ENCODE results near the gene RAP2A.

RAP2A gene

DNA sequence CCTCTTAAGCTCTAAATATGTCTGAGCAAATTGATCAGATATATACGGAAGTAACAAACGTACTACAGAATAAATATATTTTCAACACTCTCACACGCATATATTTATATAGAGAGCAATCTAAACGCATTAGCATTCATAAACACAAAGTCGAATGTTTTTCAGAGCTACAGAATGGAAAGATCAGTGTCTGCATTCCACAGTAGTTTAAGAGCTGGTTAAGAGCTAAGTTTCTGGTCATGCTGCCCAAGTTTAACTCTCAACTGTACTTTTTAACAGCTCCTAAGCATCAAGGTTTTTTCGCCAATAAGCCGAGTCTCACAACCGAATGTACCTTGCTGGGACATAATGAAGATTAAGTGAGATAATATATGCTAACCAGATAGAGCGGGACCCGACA is 36.7 kb upstream of the RAP2A start:
- Histone ChIP-seq H3K27ac (no peak overlapping the region), H3K9ac (no peak overlapping the region), H3K36me3 (ENCODE audit: insufficient read depth) (no peaks in the 10 kb centered on the region), H2AFZ (ENCODE audit: low read depth) (no peak overlapping the region), H3K4me3 (IDR thresholded peaks at IDR 0.05; ENCODE audit: insufficient read depth, low read depth, low read length) (no peak overlapping the region), H3K79me2 (ENCODE audit: insufficient read depth, low read depth) (no peaks in the 10 kb centered on the region), H3K27me3 (ENCODE audit: insufficient read depth, low read depth) (no peaks in the 10 kb centered on the region), H3K4me2 (no peak overlapping the region), H3K4me1 (ENCODE audit: low read depth, poor library complexity, severe bottlenecking) (no peaks in the 10 kb centered on the region), H4K20me1 (ENCODE audit: insufficient read depth) (no peaks in the 10 kb centered on the region)
- TF ChIP-seq, protein P1, sequence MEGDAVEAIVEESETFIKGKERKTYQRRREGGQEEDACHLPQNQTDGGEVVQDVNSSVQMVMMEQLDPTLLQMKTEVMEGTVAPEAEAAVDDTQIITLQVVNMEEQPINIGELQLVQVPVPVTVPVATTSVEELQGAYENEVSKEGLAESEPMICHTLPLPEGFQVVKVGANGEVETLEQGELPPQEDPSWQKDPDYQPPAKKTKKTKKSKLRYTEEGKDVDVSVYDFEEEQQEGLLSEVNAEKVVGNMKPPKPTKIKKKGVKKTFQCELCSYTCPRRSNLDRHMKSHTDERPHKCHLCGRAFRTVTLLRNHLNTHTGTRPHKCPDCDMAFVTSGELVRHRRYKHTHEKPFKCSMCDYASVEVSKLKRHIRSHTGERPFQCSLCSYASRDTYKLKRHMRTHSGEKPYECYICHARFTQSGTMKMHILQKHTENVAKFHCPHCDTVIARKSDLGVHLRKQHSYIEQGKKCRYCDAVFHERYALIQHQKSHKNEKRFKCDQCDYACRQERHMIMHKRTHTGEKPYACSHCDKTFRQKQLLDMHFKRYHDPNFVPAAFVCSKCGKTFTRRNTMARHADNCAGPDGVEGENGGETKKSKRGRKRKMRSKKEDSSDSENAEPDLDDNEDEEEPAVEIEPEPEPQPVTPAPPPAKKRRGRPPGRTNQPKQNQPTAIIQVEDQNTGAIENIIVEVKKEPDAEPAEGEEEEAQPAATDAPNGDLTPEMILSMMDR (conservative IDR thresholded peaks at IDR 0.05; ENCODE audit: low read depth, low read length) = no peak

DNA sequence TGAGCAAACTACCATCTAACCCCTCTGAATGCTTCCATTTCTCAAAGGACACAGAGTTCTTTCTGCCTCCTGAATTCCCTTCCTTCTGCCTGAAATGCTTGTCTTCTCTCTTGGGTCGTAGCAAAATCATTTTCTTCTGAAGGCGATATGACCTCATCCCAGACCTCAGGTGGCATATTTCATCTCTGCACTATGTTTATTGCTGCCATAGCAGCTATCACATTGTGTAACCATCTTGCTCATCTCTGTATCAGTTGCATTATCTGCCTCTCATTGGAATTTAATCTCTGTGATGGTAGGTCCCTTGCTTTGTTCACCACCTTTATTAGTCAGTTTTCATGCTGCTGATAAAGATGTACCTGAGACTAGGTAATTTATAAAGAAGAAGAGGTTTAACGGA is 32.5 kb upstream of the RAP2A start:
- H3K4me2 ChIP-seq = no peak overlapping the region

DNA sequence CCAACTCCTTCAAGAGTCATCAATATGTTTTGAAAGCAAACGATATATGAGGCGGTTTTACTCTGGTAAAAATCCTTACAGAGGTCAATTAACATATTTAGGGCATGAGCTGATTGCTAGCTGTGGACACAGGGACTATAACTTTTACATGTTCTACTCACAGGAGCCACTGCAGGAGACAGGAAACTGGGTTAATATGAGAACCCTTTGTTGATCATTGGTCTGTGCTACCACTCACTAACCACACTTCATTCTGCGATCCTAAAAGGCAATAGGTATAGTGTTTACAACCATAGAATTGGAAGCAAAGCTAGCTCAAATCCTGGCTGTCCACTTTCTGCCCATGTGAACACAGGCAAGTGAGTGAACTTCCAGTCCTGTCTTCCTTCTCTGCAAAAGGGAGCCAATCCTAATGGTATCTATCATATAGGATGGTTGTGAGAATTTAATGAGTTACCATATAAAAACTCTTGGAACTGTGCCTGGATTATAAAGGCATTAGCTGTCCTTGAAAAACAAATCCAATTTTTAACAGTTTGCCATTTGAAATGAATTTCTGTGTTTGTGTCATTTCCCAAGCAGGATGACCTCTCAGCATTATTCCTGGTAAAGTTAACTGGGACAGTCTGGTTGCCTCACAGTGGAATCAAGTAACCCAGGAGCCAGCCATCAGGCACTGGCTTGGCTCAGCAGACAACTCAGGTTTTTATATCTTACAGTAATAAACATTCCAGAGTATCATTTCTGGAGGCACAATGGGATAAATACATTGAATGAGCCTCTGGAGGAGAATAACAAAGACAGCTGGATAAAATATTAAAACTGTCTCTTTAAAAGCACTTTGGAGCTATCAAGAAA is 29.8 kb upstream of the RAP2A start:
- Histone ChIP-seq H3K36me3 (ENCODE audit: insufficient read depth) (no peaks in the 10 kb centered on the region), H3K4me2 (no peak overlapping the region), H3K27ac (no peak overlapping the region), H3K4me1 (ENCODE audit: low read depth, poor library complexity, severe bottlenecking) (no peaks in the 10 kb centered on the region), H3K27me3 (ENCODE audit: insufficient read depth, low read depth) (no peaks in the 10 kb centered on the region), H2AFZ (ENCODE audit: low read depth) (no peak overlapping the region), H3K79me2 (ENCODE audit: insufficient read depth, low read depth) (no peaks in the 10 kb centered on the region), H3K9ac (no peak overlapping the region), H4K20me1 (ENCODE audit: insufficient read depth) (no peaks in the 10 kb centered on the region), H3K4me3 (IDR thresholded peaks at IDR 0.05; ENCODE audit: insufficient read depth, low read depth, low read length) (no peak overlapping the region)
- TF ChIP-seq, protein P1 (conservative IDR thresholded peaks at IDR 0.05; ENCODE audit: low read depth, low read length) = no peak

More for the DNA sequence above, 32.5 kb upstream of the RAP2A start:
- Histone ChIP-seq H3K36me3 (ENCODE audit: insufficient read depth) (no peaks in the 10 kb centered on the region), H4K20me1 (ENCODE audit: insufficient read depth) (no peaks in the 10 kb centered on the region), H3K79me2 (ENCODE audit: insufficient read depth, low read depth) (no peaks in the 10 kb centered on the region), H3K9ac (no peak overlapping the region), H3K27ac (no peak overlapping the region), H3K4me3 (IDR thresholded peaks at IDR 0.05; ENCODE audit: insufficient read depth, low read depth, low read length) (no peak overlapping the region), H3K27me3 (ENCODE audit: insufficient read depth, low read depth) (no peaks in the 10 kb centered on the region), H3K4me1 (ENCODE audit: low read depth, poor library complexity, severe bottlenecking) (no peaks in the 10 kb centered on the region), H2AFZ (ENCODE audit: low read depth) (no peak overlapping the region)
- TF ChIP-seq, protein P1 (conservative IDR thresholded peaks at IDR 0.05; ENCODE audit: low read depth, low read length) = no peak

DNA sequence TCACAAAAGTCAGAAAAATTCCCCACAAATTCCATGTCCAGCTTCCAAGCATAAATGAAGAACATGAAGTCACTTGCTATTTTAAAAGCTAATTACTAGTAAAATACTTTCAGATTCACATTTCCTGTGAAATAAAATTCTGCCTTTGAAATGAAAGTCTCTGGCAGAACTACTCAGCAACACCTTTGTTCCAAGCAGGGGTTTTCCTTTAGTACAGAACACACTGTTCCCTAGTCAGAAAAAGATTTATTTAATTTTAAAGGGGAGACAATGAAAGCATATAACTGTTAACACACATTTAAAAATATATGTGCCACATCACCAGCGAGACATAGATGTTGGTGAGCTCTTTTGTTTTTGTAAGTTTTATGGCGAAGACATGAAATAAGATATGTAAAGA is 26.4 kb upstream of the RAP2A start:
- Histone ChIP-seq H3K27me3 (ENCODE audit: insufficient read depth, low read depth) (no peaks in the 10 kb centered on the region), H4K20me1 (ENCODE audit: insufficient read depth) (no peaks in the 10 kb centered on the region), H2AFZ (ENCODE audit: low read depth) (no peak overlapping the region), H3K27ac (no peak overlapping the region), H3K36me3 (ENCODE audit: insufficient read depth) (no peaks in the 10 kb centered on the region), H3K4me2 (no peak overlapping the region), H3K4me1 (ENCODE audit: low read depth, poor library complexity, severe bottlenecking) (no peaks in the 10 kb centered on the region), H3K79me2 (ENCODE audit: insufficient read depth, low read depth) (no peaks in the 10 kb centered on the region), H3K9ac (no peak overlapping the region), H3K4me3 (IDR thresholded peaks at IDR 0.05; ENCODE audit: insufficient read depth, low read depth, low read length) (no peak overlapping the region)
- TF ChIP-seq, protein P1 (conservative IDR thresholded peaks at IDR 0.05; ENCODE audit: low read depth, low read length) = no peak

Measured in KMS-11 (cell line).